Amygdala (tissue), 56 donors: ENCODE measurements around the gene C12orf76.
"Not testable (repeated sequence)": the region's sequence is repeated elsewhere in the genome, so short reads cannot be mapped to it uniquely, and the experiment has no call there.

ENCODE experiments used
- DNase-seq, 56 donors: peaks; one replicate each; lab custom pipeline; 2025; lab: John Stamatoyannopoulos, UW

C12orf76 gene

DNA sequence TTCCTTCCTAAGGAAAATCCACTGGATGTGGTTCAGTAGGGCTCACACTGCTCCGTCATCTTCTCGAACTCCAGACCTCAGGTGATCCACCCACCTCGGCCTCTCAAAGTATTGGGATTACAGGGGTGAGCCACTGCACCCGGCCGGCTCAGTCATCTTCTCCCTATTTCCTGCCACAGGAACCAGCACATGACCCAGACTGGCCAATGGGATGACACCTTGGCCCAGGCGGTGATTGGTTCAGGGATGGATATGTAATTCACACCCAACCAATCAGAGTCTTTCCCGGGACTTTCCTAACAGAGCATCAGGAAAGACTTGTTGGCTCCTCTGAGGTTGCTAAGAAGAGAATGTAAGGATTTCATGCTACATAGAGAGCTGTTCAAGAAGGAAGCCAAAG is 19.2 kb upstream of the C12orf76 start:
- no peak for DNase-seq

DNA sequence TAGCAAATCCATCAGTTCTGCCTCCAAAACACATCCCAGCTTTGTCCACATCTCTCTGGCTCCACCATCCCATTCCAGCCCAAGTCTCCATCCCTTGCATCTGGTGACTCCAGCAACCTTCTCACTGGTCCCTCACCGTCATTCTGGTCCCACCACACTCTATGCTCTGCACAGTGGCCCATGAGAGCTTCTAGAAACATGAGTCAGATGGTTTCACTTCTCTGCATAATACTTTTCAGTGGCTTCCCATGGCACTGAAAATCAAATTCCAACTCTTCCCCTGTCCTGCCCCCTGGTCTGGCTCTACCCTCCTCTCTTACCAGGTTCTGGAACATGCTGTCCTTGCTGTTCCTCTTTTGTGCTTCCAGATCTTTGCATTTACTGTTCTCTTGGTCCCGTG is 17.2 kb upstream of the C12orf76 start:
- DNase-seq = no peak

DNA sequence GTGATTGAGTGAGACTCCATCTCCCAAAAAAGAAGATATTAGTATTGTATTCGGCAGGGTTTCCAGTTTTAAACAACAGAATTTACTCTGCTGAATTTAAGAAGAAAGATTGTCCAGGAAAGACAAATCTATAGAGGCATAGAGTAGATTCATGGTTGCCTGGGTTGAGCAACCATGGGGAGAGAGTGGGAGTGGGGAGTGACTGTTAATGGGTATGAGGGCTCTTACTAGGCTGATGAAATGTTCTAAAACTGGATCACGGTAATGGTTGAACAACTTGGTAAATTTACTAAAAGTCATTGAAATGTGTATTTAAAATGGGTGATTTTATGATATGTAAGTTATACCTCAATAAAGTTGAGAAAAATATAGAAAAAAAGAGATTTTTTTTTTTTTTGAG is 13.9 kb upstream of the C12orf76 start:
- no peak for DNase-seq

- peak in 1 of 56 donors; percentile 19 for DNase-seq
These were observed 11.3 kb upstream of the C12orf76 start for GRCh38 chr12:110059651-110060000.

GRCh38 chr12:110058875-110059615 is 10.7 kb upstream of the C12orf76 start:
- peak in 10 of 56 donors; percentile 4 to 29 (median 12) for DNase-seq

GRCh38 chr12:110056643-110057042 is 8.3 kb upstream of the C12orf76 start:
- DNase-seq = not testable (repeated sequence)

DNA sequence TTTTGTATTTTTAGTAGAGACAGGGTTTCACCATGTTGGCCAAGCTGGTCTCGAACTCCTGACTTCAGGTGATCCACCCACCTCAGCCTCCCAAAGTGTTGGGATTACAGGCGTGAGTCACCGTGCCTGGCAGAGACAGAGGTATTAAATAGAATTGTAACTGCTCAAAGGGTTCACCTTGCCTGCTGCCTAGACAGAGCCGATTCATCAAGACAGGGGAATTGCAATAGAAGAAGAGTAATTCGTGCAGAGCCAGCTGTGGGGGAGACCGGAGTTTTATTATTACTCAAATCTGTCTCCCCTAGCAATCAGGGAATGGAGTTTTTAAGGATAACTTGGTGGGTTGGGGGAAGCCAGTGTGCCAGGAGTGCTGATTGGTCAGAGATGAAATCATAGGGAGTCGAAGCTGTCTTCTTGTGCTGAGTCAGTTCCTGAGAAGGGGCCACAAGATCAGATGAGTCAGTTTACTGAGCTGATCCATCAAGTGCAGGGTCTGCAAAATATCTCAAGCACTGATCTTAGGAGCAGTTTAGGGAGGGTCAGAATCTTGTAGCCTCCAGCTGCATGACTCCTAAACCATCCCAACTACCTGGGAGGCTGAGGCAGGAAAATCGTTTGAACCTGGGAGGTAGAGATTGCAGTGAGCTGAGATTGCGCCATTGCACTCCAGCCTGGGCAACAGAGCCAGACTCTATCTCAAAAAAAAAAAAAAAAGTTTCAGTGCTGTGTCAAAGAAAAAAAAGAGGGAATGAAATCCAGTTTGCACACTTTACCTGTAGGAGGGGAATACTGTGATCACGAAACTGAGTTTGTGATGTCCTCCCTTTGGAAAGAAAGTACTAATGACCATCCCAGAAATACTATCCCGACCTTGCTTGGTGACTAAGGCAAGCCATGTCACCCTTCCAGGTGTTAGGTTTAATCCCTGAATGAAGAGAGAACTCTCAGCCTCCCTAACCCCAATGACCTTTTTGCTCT is 7.3 kb upstream of the C12orf76 start:
- not testable (repeated sequence) for DNase-seq

DNA sequence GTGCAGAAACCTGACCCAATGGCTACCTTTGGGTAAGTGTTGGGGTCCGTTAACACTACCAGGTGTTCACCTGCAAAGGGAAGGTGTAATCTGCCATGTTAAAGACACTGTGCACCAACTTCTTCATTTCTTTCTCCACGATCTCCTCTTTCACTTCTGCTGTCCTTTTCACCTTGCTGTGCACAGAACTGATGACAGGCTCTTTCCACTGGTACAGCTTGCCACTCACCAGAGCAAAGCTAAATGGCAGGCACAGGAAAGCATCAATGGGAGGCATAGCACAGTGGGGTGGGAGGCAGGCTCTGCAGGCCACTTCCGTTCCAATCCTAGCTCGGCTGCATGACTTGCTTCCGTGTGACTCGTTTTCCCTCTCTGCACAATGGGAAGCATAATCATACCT is 2.6 kb upstream of the C12orf76 start:
- DNase-seq = no peak

GRCh38 chr12:110049666-110050065 is 1.3 kb upstream of the C12orf76 start:
- DNase-seq = not testable (repeated sequence)

DNA sequence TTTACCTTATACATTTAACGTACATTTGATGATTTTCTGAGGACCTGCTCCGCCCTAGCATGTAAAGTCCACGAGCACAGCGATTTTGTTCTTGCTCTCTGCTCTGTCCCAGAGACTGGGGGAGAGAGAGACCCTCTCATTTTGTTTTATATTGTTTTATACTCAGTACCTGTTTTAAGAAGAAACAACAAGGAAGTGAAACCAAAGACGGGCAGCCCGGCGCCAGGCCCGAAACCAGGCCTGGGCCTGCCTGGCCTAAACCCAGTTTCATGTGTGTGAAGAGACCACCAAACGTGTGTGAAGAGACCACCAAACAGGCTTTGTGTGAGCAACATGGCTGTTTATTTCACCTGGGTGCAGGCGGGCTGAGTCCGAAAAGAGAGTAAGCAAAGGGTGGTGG is 712 bp upstream of the C12orf76 start:
- peak in 1 of 56 donors; percentile 13 for DNase-seq

GRCh38 chr12:110047297-110047940 is 903 bp downstream of the C12orf76 start:
- DNase-seq = no peak

DNA sequence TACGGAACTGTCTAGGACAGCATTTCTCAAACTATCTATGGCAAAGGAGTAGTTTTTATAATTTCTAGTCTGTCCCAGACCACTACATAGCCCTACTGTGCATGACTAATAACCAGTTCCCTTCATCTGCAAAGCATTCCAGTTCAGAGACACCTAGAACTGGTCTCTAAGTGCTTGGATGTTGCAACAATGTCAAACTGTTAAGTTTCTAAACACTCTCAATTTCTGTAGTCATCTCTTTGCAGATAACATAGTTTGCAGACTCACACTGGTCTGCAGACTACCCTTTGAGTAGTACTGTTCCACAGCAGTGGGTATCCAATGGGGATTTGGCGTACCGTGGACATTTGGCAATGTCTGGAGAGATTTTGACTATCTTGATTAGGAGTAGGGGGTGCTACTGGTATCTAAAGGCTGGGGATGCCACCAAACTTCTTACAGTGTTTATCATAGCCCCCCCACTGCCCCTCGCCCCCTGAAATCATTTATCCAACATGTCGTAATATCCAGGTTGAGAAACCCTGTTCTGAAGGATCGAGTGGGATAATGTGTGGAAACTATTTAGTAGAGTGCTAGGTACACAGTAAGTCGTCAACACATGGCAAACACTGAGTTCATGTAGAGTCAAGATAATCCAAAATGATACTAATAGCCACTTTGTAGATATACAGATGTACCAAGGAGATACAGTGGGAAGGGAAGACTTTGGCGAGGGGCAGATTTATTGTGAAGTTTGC is 1.7 kb downstream of the C12orf76 start:
- DNase-seq = no peak

DNA sequence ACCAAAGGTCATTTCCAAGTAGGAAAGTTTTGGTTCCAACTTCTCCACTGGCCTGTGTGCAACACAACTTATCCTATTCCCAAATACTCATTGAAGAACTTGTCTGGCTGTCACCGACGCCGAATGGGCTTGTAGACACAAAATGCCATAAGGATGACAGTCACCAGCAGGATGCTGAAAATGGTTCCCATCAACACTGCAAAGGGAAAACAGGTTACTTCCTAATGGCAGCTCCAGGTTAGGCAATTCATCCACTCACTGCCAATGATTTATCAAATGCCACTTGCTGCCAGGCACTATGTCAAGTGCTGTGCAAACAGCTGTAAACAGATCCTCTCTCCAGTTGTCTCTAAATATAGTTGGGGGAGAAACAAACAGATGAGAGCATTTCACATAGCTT is 6.1 kb downstream of the C12orf76 start:
- no peak for DNase-seq

GRCh38 chr12:110039085-110039807 is 9.1 kb downstream of the C12orf76 start:
- DNase-seq = no peak

GRCh38 chr12:110038741-110039084 is 9.6 kb downstream of the C12orf76 start:
- no peak for DNase-seq

- peak in 29 of 56 donors; percentile 10 to 73 (median 34) for DNase-seq
These were observed 11.0 kb downstream of the C12orf76 start for GRCh38 chr12:110037315-110037714.

- DNase-seq = no peak
These were observed 12.7 kb downstream of the C12orf76 start for GRCh38 chr12:110035534-110036104.

DNA sequence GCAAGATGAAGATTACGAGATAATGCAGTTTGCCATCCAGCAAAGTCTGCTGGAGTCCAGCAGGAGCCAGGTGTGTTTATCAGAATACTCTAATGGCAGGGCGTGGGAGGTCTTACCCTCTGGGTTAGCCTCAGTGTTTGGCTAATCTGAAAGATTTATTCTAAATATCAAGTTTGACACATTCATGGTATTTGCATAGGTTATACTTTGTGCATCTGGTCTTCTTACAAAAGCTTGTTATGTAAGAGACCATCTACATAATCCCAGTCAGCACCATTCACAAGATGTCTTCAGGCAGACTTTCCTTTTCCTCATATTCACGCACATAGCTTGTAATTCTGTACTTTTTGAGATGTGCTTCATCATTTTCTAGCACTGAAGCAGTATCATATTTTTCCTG is 14.4 kb downstream of the C12orf76 start:
- DNase-seq = no peak

- DNase-seq = no peak
These were observed 19.0 kb downstream of the C12orf76 start for GRCh38 chr12:110029290-110029815.
